GM21381 (cell line): ENCODE measurements around the gene PRF1.
"Not testable (repeated sequence)": the region's sequence is repeated elsewhere in the genome, so short reads cannot be mapped to it uniquely, and the experiment has no call there.

Source experiments
- ATAC-seq: cut with Tn5 transposase; IDR thresholded peaks from one replicate; pipeline ENCODE4 v1.9.1; 2021; ENCODE audit warnings: mild to moderate bottlenecking, moderate library complexity; ENCODE audit not compliant: unreplicated experiment

PRF1 gene

GRCh38 chr10:70602665-70603448 lies at the start of gene PRF1:
PRF1 (minus strand) TSS chr10:70602741; CDS start chr10:70600902, 1,839 bp downstream.
- no peak for ATAC-seq

GRCh38 chr10:70651661-70652060 lies 49.1 kb upstream of the PRF1 start:
- ATAC-seq = no peak

GRCh38 chr10:70650718-70651117 lies 48.2 kb upstream of the PRF1 start:
- no peak for ATAC-seq

- ATAC-seq = no peak
These were observed 47.6 kb upstream of the PRF1 start for GRCh38 chr10:70650104-70650503.

- no peak for ATAC-seq
These were observed 47.0 kb upstream of the PRF1 start for GRCh38 chr10:70649526-70649925.

- no peak for ATAC-seq
These were observed 45.9 kb upstream of the PRF1 start for GRCh38 chr10:70648427-70648826.

- ATAC-seq = no peak
These were observed 44.5 kb upstream of the PRF1 start for GRCh38 chr10:70647086-70647485.

GRCh38 chr10:70644959-70645358 lies 42.4 kb upstream of the PRF1 start:
- ATAC-seq = not testable (repeated sequence)

GRCh38 chr10:70643272-70643671 lies 40.7 kb upstream of the PRF1 start:
- not testable (repeated sequence) for ATAC-seq

GRCh38 chr10:70639640-70640383 lies 37.3 kb upstream of the PRF1 start:
- not testable (repeated sequence) for ATAC-seq

GRCh38 chr10:70634515-70634914 lies 32.0 kb upstream of the PRF1 start:
- not testable (repeated sequence) for ATAC-seq

GRCh38 chr10:70634011-70634410 lies 31.5 kb upstream of the PRF1 start:
- ATAC-seq = no peak

- ATAC-seq = not testable (repeated sequence)
These were observed 29.2 kb upstream of the PRF1 start for GRCh38 chr10:70631735-70632134.

- no peak for ATAC-seq
These were observed 26.8 kb upstream of the PRF1 start for GRCh38 chr10:70629338-70629737.

- no peak for ATAC-seq
These were observed 23.5 kb upstream of the PRF1 start for GRCh38 chr10:70626056-70626455.

GRCh38 chr10:70622981-70623844 lies 20.7 kb upstream of the PRF1 start:
- no peak for ATAC-seq

- no peak for ATAC-seq
These were observed 20.0 kb upstream of the PRF1 start for GRCh38 chr10:70622541-70622940.

GRCh38 chr10:70621503-70622078 lies 19.1 kb upstream of the PRF1 start:
- ATAC-seq = no peak

- ATAC-seq = no peak
These were observed 17.4 kb upstream of the PRF1 start for GRCh38 chr10:70620020-70620289.

GRCh38 chr10:70619271-70620019 lies 16.9 kb upstream of the PRF1 start:
- no peak for ATAC-seq
